ENCODE measurements around the gene CGNL1.

DNA sequence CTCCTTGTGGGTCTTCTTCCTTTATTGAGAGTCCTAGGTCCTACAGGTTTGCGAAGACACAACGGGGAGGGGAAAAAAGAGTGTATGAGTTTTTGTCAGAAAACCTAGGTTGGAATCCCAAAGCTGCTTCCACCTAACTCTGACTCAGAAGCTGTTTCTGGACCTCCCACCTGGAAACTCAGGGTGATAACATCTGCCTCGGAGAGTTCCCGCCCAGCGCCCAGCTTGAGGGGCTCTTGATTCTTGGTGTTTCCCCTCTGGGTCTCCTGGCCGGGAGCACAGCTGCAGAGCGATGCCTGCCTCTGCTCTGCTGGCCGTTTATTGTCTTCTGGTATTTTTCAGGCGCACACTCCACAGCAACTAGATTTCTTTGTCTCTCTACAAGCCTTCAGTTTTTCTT lies 162.5 kb downstream of the CGNL1 start:
- TF ChIP-seq, protein P1, sequence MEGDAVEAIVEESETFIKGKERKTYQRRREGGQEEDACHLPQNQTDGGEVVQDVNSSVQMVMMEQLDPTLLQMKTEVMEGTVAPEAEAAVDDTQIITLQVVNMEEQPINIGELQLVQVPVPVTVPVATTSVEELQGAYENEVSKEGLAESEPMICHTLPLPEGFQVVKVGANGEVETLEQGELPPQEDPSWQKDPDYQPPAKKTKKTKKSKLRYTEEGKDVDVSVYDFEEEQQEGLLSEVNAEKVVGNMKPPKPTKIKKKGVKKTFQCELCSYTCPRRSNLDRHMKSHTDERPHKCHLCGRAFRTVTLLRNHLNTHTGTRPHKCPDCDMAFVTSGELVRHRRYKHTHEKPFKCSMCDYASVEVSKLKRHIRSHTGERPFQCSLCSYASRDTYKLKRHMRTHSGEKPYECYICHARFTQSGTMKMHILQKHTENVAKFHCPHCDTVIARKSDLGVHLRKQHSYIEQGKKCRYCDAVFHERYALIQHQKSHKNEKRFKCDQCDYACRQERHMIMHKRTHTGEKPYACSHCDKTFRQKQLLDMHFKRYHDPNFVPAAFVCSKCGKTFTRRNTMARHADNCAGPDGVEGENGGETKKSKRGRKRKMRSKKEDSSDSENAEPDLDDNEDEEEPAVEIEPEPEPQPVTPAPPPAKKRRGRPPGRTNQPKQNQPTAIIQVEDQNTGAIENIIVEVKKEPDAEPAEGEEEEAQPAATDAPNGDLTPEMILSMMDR (IDR thresholded peaks at IDR 0.05; ENCODE audit: insufficient read depth, low read depth, low read length), result no peak
- TF ChIP-seq EZH2 (IDR thresholded peaks at IDR 0.05; ENCODE audit: insufficient read depth, low read length), result no peak

Measured in astrocyte (in vitro differentiated cells and primary cell).